ENCODE data around the gene INF2.

INF2 gene

DNA sequence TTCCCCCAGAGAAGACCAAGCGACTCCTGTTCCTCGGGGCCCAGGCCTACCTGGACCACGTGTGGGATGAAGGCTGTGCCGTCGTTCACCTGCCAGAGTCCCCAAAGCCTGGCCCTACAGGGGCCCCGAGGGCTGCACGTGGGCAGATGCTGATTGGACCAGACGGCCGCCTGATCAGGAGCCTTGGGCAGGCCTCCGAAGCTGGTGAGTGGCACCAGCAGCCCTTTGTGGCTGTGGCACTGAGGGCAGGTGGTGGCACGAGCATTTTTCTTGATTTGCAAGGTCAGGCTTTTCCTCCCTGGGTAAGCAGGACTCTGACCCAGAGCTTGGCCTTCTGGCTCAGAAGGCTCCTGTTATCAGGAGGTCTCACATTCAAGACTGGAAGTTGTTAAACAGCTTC is 66.2 kb downstream of the INF2 start:
- no peak for DNase-seq
- H3K4me1 ChIP-seq: no peaks in the 10 kb centered on the region
- no peak overlapping the region for H3K4me3 ChIP-seq (ENCODE audit: low read depth, low read length)
- peaks cover 40% of the 10 kb centered on the region for H3K36me3 ChIP-seq
- TF ChIP-seq, protein P1, sequence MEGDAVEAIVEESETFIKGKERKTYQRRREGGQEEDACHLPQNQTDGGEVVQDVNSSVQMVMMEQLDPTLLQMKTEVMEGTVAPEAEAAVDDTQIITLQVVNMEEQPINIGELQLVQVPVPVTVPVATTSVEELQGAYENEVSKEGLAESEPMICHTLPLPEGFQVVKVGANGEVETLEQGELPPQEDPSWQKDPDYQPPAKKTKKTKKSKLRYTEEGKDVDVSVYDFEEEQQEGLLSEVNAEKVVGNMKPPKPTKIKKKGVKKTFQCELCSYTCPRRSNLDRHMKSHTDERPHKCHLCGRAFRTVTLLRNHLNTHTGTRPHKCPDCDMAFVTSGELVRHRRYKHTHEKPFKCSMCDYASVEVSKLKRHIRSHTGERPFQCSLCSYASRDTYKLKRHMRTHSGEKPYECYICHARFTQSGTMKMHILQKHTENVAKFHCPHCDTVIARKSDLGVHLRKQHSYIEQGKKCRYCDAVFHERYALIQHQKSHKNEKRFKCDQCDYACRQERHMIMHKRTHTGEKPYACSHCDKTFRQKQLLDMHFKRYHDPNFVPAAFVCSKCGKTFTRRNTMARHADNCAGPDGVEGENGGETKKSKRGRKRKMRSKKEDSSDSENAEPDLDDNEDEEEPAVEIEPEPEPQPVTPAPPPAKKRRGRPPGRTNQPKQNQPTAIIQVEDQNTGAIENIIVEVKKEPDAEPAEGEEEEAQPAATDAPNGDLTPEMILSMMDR (IDR thresholded peaks at IDR 0.05; ENCODE audit: low read depth, low read length): no peak
- no peaks in the 10 kb centered on the region for H3K27me3 ChIP-seq
- H3K9me3 ChIP-seq: peaks cover 3% of the 10 kb centered on the region; the same call in 1 of the 2 replicates

DNA sequence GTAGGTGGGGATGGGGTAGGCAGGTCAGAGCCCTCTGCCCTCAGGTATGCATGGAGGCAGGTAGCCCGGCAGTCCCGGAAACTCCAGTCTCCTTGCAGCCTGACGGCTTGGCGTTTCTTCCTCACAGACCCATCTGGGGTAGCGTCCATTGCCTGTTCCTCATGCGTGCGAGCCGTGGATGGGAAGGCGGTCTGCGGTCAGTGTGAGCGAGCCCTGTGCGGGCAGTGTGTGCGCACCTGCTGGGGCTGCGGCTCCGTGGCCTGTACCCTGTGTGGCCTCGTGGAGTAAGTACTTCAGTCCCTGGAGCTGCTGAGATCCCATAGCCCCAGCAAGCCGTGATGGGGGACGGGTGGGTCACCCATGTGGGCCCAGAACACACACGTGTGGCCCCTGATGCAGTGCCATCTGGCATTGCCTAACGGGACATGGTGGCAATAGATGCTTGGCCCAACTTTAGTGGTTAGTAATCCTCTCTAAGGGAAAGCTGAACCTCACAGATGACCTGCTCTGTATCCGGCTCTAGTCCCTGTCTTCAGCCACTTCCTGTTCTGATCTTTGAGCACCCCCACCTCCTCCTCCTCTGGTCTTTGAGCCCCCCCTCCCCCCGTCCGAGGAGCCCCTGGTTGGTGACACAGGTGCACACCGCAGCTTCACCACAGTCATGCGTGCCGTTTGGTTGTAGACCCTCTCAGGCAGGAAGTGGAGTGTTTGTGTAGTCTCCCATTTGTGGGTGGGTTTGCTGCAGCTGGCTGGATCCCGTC is 67.2 kb downstream of the INF2 start:
- DNase-seq: no peak
- Histone ChIP-seq H3K4me1 (no peaks in the 10 kb centered on the region), H3K27me3 (no peaks in the 10 kb centered on the region), H3K9me3 (peaks cover 3% of the 10 kb centered on the region; the same call in 1 of the 2 replicates), H3K4me3 (ENCODE audit: low read depth, low read length) (no peak overlapping the region), H3K36me3 (peaks cover 40% of the 10 kb centered on the region)
- TF ChIP-seq, protein P1 (IDR thresholded peaks at IDR 0.05; ENCODE audit: low read depth, low read length): no peak

DNA sequence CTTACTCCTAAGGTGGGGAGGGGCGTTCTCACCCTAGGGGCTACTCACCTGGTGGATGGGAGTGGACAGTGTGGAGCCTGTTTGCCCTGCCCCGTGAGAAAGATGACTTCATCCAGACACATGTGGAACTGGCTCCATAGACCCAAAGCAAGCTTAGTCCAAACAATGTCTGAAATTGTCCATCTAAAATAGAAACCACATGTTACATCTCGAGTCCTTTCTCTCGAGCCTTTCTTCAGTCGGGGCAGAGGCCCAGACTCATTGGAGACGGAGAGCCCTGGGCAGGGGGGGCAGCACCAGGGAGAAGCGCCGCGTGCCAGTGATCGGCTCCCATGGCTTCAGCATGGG is 67.8 kb downstream of the INF2 start:
- no peak for DNase-seq
- Histone ChIP-seq H3K36me3 (peaks cover 40% of the 10 kb centered on the region), H3K4me1 (no peaks in the 10 kb centered on the region), H3K27me3 (no peaks in the 10 kb centered on the region), H3K4me3 (ENCODE audit: low read depth, low read length) (no peak overlapping the region), H3K9me3 (no peaks in the 10 kb centered on the region)
- TF ChIP-seq, protein P1 (IDR thresholded peaks at IDR 0.05; ENCODE audit: low read depth, low read length): no peak

DNA sequence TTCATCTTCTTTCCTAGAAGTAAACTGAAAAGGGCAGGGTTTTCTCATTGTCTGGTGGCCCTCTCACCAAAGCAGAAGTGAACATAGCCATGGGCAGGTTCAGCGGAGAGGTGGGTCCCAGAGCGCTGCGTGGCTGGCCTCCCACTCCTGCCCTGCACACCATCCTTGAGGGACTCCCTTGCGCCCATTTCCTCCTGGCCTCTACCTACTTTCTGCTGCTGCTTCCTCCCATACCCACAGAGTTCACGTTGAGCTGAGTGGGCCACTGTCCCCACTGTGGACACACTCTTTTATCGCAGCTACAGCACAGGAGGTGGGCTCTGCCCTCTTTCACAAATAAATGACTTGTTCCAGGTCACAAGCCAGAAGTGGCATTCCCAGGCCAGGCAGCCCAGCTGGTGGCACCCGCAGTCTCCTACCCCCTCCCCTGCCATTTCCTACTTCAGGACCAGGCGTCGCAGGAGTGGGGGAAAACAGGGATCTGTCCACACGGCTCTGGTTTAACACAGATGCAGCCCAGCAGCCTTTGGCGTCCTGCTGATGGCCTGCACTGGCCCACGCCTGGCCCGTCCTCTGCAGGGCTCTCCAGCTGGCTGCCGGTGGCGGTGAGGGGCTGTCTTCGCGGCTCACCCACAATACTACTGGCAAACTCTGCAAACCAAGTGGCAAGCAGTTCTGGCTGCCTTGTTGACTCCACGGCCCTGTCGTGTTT is 68.4 kb downstream of the INF2 start:
- Histone ChIP-seq H3K9me3 (no peaks in the 10 kb centered on the region), H3K4me1 (no peaks in the 10 kb centered on the region), H3K4me3 (ENCODE audit: low read depth, low read length) (no peak overlapping the region), H3K27me3 (no peaks in the 10 kb centered on the region), H3K36me3 (peaks cover 40% of the 10 kb centered on the region)
- TF ChIP-seq, protein P1 (IDR thresholded peaks at IDR 0.05; ENCODE audit: low read depth, low read length): no peak
- DNase-seq: no peak

DNA sequence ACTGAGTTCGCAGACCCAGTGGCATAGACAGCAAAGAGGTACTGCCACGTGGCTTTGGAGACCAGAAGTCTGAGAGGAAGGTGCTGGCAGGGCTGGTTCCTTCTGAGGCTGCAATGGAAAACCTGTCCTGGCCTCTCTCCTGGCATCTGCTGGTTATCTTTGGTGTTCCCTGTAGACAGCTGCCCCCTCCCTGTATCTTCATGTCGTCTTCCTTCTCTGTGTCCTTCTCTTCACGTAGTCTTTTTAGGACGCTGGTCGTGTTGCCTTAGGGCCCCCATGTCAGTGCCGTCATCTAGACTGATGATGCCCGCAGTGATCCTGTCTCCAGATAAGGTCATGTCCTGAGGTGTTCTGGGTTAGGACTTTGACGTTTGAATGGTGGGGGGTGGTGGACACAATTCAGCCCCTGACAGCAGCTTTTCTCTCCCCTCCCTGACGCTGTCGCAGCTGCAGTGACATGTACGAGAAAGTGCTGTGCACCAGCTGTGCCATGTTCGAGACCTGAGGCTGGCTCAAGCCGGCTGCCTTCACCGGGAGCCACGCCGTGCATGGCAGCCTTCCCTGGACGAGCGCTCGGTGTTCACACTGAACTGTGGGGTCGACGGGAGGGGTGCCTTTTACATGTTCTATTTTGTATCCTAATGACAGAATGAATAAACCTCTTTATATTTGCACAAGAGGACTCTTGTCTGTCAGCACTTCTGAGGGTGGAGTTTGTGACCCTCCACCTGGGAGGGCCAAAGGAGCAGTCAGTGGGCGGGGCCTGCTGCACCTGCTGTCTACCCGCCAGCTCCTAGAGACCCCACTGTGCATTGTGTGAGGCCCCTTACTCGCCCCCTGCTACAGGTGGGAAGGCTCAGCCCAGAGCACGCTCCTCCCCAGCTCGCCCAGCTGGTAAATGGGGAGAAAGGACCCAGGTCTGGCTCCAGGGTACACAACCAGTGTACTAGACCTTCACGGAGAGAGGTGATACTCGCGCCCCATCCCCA is 69.9 kb downstream of the INF2 start:
- Histone ChIP-seq H3K27me3 (no peaks in the 10 kb centered on the region), H3K36me3 (peaks cover 40% of the 10 kb centered on the region)

More for the DNA sequence above, 69.9 kb downstream of the INF2 start:
- DNase-seq: no peak
- no peak overlapping the region for H3K4me3 ChIP-seq (ENCODE audit: low read depth, low read length)
- H3K4me1 ChIP-seq: no peaks in the 10 kb centered on the region
- TF ChIP-seq, protein P1 (IDR thresholded peaks at IDR 0.05; ENCODE audit: low read depth, low read length): no peak
- no peaks in the 10 kb centered on the region for H3K9me3 ChIP-seq

Measured in BE2C (cell line).